SIG-M5 (cell line): ENCODE data around the gene BAZ1A.
"Not testable (repeated sequence)": the region's sequence is repeated elsewhere in the genome, so short reads cannot be mapped to it uniquely, and the experiment has no call there.

Experiments
- DNase-seq: peaks from one replicate; lab custom pipeline; 2025; lab: John Stamatoyannopoulos, UW

Gene BAZ1A

GRCh38 chr14:34853041-34853440 is 22.1 kb downstream of the BAZ1A start:
- DNase-seq: no peak

- DNase-seq: no peak
These were observed 23.8 kb downstream of the BAZ1A start for GRCh38 chr14:34851395-34851794.

GRCh38 chr14:34845869-34846268 is 29.3 kb downstream of the BAZ1A start:
- no peak for DNase-seq

- no peak for DNase-seq
These were observed 32.1 kb downstream of the BAZ1A start for GRCh38 chr14:34843011-34843554.

- no peak for DNase-seq
These were observed 37.3 kb downstream of the BAZ1A start for GRCh38 chr14:34837801-34838322.

- no peak for DNase-seq
These were observed 39.8 kb downstream of the BAZ1A start for GRCh38 chr14:34835312-34835711.

- no peak for DNase-seq
These were observed 41.3 kb downstream of the BAZ1A start for GRCh38 chr14:34833549-34834523.

- no peak for DNase-seq
These were observed 48.5 kb downstream of the BAZ1A start for GRCh38 chr14:34826661-34827060.

- no peak for DNase-seq
These were observed 50.3 kb downstream of the BAZ1A start for GRCh38 chr14:34824826-34825225.

- DNase-seq: no peak
These were observed 50.9 kb downstream of the BAZ1A start for GRCh38 chr14:34824256-34824655.

GRCh38 chr14:34817768-34818167 is 57.4 kb downstream of the BAZ1A start:
- DNase-seq: no peak

- DNase-seq: no peak
These were observed 65.1 kb downstream of the BAZ1A start for GRCh38 chr14:34810028-34810427.

- DNase-seq: no peak
These were observed 68.9 kb downstream of the BAZ1A start for GRCh38 chr14:34806257-34806656.

- no peak for DNase-seq
These were observed 70.2 kb downstream of the BAZ1A start for GRCh38 chr14:34804933-34805332.

- DNase-seq: not testable (repeated sequence)
These were observed 76.3 kb downstream of the BAZ1A start for GRCh38 chr14:34798861-34799260.

- DNase-seq: no peak
These were observed 77.2 kb downstream of the BAZ1A start for GRCh38 chr14:34797747-34798583.

- no peak for DNase-seq
These were observed 78.3 kb downstream of the BAZ1A start for GRCh38 chr14:34796902-34797301.

GRCh38 chr14:34794941-34795340 is 80.2 kb downstream of the BAZ1A start:
- no peak for DNase-seq

GRCh38 chr14:34794217-34794616 is 80.9 kb downstream of the BAZ1A start:
- DNase-seq: no peak

GRCh38 chr14:34792598-34792997 is 82.6 kb downstream of the BAZ1A start:
- no peak for DNase-seq

- no peak for DNase-seq
These were observed 89.7 kb downstream of the BAZ1A start for GRCh38 chr14:34785223-34786006.
